GM19238 (cell line): Measurements from ENCODE around the gene PFKFB3.
A peak's percentile ranks its signal among the peaks of the same experiment; 100 is the strongest.
"Not testable (repeated sequence)": the region's sequence is repeated elsewhere in the genome, so short reads cannot be mapped to it uniquely, and the experiment has no call there.

Experiments
- DNase-seq: peaks from one replicate; pipeline ENCODE4 v3.0.0; 2011; ENCODE audit warnings: low spot score; ENCODE audit not compliant: insufficient read length

PFKFB3 gene

DNA sequence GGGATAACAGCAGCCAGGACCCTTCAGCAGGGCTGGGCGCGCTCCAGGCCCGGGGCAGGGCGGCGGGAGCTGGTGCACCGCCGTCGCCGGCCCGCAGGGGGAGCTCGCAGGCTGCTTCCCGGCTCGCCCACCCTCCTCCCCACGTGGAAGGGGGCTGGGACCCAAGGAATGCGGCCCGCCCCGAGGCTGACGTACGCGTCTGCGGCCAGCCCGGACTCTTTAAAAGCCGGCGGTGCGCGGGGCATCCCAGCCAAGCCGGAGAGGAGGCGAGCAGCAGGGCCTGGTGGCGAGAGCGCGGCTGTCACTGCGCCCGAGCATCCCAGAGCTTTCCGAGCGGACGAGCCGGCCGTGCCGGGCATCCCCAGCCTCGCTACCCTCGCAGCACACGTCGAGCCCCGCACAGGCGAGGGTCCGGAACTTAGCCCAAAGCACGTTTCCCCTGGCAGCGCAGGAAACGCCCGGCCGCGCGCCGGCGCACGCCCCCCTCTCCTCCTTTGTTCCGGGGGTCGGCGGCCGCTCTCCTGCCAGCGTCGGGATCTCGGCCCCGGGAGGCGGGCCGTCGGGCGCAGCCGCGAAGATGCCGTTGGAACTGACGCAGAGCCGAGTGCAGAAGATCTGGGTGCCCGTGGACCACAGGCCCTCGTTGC is at the start of gene PFKFB3:
PFKFB3 (plus strand) TSS at position 249 of the 647 bp plus-strand sequence; CDS start at position 578, 329 bp downstream.
- DNase-seq = peak; percentile 93

DNA sequence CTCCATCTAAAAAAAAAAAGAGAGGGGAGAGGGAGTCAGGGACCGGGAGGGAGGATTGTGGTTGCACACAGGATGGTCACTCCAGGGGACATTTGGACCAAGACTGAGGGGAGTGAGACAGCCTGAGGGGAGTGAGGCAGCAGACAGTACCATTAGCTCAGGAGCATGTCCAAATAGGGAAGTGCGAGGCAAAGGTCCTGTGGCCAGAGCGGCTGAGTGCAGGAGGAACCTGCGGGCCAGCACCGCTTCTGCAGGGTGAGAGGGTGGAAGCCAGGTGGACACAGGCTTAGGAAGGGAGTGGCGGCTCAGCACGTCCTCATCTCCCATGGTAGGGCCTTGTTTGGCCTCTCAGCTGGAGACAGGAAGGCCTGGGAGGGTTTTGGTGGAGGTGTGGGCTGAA is 48.9 kb upstream of the PFKFB3 start:
- DNase-seq = no peak

DNA sequence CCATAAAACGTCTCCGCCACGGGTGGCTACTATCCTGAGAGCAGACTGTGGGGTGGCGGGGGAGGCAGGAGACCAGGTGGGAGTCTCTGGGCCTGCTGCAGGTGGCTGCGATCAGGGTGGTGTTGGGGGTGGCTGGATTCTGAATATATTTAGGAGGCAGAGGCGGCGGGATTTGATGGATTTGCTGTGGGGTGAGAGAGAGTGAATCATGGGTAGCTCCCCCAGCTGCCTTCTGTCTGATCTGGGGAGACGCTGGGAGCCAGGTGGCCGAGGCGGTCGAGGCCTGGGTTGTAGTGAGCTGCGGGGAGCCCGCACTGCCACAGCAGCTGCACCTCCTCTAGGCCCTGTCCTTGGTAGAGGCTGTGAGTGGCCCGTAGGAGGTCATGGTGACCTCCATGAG is 48.2 kb upstream of the PFKFB3 start:
- no peak for DNase-seq

DNA sequence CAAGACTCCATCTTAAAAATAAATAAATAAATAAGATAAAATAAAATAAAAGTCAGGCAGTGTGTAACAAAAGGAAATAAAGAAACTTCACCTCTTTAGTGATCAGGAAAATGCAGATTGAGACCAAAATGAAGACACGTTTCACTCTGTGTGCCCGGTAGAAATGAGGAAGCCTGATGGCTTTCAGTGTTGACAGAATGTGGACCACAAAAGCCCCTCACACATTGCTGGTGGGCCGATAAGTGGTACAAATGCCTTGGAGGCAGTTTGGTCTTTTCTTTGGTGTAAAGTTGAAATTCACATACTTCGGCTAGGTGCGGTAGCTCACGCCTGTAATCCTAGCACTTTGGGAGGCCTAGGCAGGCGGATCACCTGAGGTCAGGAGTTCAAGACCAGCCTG is 44.5 kb upstream of the PFKFB3 start:
- no peak for DNase-seq

DNA sequence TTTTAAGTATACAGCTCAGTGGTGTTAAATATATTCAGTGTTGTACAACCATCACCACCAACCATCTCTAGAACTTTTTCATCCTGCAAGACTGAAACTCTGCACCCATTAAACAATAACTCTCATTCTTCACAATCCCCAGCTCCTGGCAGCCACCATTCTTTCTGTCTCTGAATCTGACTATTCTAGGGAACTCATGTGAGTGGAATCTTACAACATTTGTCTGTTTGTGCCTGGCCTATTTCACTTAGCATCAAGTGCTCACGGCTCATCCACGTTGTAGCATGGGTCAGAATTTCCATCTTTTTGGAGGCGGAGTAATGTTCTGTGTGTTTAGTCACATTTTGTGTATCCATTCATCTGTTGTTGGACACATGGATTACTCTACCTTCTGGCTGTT is 40.8 kb upstream of the PFKFB3 start:
- no peak for DNase-seq

DNA sequence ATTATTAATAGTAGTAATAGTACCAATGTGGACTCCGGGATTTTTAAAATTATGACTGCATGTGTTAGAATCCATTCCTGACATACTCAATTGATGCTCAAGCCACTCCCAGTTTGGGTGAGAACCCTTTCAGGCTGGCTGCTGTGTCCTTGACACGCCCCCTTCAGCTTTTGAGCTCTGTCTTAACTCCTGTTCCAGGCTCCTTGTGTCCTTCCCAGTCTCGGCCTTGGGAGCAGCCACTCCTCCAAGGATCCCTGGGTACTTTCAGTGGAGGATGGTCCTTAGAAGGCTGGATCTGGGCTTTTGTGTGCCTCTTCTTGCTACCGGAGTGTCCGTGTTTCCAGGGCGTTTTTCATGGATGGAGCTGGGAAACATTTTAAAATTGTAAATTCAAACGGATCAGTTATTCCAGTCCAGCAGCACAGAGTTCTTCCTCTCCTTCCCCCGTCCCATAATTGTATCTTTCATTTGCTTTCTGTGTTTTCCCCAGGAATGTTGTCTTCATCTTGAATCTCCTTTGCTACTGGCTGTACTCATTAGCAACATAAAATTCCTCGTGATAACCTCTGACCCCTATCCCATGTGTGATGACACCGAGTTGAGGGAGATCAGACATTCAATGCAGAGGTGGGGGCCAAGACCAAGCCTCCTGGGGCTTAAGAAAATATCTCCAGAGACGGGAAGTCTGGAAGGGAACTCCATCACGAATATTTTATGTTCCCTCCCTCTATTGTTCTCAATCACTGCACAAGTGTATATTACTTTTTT is 40.0 kb upstream of the PFKFB3 start:
- no peak for DNase-seq

DNA sequence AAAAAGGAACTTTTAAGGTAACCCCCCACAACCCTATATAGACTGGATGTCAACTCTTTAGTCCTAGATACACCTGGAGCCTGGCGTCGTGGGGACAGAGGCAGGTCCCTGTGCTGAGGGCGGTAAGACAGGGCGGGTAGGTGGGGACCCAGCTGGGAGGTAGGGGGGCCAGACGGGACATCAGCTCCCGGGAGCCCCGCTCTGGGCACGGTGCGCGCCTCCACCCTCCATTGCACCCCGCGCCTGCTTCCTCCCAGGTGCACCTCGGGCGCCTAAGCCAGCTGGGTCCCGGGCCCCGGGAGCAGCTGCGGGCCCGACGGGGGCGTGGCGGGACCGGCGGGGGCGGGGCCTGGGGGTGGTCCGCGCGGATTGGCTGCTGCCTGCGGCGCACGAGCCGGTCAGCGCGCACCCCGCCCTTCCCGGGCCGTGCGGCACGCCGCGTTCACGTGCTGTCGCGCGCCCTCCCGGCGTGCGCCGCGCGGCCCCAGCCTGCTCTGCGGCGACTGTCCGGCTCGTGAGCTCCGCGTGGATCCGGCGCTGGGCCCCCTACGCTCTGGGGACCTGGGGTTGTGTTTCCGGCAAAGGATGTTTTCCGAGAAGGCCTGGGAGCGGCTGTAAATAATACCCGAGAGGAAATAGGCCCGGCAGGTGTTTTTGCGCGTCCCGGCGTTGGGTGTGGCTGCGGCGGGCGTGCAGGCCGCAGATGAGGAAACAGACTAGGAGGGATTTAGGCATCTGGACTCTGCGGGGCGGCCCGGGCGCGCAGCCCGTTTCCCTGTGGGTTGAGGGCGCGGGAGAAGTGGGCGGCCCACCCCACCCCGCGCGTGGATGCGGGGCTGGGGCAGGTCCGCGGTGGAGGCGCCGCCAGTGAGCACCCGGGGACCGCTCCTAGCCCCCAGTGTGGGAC is 39.1 kb upstream of the PFKFB3 start:
- DNase-seq = peak; percentile 95

DNA sequence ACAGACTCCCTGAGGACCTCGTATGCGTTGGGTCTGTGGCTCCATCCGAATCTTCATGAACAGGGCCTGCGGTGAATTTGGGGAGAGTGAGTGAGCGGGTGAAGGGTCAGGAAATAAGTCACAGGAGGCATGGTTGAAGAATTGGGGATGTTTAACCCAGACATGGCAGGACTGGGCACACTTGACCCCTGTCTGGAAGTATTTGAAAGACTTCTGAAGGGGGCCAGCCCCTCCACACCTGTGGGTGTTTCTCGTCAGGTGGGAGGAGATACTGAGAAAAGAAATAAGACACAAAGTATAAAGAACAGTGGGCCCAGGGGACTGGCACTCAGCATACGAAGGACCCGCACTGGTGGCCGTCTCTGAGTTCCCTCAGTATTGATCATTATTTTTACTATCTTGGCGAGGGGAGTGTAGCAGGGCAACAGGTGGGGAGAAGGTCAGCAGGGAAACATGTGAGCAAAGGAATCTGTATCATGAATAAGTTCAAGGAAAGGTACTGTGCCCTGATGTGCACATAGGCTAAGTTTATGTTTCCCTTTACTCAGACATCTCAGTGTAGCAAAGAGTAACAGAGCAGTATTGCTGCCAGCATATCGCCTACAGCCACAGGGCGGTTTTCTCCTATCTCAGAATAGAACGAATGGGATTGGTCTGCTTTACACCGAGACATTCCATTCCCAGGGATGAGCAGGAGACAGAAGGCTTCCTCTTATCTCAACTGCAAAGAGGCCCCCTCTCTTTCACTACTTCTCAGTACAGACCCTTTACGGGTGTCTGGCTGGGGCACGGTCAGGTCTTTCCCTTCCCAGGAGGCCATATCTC is 38.2 kb upstream of the PFKFB3 start:
- DNase-seq = no peak

DNA sequence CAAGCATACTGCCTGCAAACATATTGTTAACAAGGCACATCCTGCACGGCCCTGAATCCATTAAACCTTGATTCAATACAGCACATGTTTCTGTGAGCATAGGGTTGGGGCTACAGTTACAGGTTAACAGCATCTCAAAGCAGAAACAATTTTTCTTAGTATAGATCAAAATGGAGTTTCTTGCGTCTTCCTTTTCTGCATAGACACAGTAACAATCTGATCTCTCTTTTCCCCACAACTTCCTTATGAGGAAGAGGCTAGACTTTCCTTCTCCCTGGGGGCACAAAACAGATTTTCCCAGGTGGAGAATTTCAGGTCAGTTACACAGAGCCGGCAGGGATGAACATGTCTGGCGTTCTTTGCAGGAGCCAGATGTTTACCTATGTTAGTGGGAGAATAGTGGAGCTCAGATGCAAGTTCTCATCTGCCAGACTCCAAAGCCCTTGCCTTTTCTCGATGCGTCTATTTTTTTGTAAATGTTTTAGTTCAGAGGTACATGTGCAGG is 37.5 kb upstream of the PFKFB3 start:
- DNase-seq = no peak

DNA sequence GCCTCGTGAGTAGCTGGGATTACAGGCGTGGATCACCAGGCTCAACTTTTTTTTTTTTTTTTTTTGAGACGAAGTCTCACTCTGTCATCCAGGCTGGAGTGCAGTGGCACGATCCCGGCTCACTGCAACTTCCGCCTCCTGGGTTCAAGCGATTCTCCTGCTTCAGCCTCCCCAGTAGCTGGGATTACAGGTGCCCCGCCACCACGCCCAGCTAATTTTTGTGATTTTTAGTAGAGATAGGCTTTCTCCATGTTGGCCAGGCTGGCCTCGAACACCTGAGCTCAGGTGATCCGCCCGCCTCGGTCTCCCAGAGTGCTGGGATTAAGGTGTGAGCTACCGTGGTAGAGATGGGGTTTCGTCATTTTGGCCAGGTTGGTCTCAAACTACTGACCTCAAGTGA is 36.8 kb upstream of the PFKFB3 start:
- DNase-seq = not testable (repeated sequence)

DNA sequence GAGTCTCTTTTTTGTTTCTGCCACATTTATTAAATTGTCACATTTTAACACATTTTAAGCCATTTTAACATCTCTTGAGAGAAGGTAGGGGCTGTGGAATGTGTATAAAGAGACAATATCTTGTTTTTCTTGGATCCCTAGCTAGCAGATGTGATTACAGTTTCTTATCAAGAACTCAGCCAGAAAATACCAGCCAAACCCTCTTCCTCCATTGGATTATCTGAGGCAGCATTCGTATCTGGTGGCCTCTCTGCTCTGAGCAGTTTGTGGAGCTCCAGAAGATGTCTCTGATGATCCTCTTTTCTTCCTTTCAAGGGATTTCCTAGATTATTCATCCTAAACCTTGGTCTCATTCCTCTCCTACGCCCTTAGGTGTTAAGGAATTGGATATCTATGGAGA is 35.3 kb upstream of the PFKFB3 start:
- no peak for DNase-seq

DNA sequence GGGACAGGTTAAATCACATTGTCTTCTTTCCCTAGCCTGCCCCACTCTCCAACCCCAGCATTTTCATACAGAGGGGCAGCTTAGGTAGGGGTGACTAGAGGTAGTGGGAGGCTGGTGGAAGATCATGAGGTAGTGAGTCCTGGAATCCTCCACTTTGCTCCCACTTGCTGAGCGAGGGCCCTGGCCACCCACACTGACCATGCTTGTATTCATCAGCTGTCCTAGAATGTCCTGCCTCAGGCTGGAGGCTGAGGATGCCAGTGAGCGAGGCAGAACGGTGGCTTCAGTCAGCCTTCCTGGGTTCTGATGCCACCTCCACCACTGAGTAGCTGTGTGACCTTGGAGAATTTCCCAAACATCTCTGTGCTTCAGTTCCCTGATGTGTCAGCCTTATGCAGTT is 34.6 kb upstream of the PFKFB3 start:
- no peak for DNase-seq

DNA sequence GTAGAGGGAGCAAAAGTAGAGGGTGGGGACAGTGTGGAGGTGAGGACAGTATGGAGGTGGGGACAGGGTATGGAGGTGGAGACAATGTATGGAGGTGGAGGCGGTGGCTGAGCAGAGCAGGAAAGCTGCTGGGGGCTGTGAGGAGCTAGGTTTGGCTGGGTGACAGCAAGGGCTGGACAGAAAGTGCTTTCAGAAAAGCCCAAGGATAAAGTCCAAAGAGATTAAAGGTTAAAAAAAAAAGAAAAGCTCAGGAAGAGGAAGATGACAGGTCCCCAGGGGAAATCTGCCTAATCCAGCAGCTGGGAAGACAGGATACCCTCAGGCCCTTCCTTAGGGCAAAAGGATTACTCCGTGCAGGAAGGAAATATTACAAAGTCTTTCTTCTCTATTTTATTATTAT is 32.1 kb upstream of the PFKFB3 start:
- DNase-seq = no peak

DNA sequence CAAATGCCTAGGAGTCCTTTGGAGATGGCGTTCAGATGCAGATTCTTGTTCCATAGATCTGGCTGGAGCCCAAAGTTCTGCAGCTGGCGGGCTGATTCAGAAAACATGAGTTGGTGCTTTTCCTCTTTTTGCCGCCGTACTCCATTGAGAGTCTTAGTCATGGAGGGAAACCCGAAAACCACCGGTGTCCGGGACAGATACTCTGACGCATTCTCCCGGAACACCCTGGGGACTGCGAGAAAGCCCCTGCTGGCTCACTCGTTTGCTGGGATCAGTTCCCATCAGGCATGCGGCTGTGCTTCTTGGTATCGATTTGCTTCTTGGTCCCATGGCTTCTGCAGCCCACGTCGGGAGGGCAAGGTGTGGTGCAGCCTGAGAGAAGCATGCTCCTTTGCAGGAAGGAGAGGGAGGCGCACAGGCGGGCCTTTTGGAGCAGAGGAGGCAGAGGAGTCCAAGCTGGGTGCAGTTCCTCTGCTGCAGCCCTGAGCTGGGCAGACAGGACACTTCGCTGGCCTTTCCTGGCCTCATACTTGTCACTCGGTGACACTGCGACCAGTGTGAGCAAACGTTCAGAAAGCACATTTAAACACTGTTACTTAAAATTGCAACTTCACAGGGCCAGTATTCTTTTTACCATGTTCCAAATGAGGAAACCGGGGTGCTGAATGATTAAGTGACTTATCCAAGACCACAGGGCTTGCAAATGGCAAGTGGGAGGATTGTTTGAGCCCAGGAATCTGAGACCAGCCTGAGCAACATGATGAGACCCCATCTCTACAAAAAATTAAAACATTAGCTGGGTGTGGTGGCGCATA is 30.6 kb upstream of the PFKFB3 start:
- no peak for DNase-seq

DNA sequence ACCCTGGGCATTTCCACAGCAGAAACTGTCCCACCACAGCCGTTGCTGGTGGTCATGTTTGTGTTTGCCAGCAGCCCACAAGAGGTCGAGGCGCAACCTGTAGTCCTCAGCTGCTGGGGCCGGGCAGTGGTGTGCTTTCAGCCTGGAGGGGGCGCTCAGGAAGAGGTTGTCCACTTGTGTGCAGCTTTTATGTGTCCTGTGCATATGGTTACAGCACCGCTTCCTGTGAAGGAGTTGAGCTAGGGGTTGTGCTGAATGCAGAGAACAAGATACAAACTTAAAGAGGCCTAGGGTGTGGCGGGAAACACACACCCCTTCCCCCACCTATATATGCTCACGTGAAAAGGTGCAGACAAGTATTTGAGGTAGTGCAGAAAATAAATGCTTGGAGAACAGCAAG is 29.5 kb upstream of the PFKFB3 start:
- DNase-seq = no peak

DNA sequence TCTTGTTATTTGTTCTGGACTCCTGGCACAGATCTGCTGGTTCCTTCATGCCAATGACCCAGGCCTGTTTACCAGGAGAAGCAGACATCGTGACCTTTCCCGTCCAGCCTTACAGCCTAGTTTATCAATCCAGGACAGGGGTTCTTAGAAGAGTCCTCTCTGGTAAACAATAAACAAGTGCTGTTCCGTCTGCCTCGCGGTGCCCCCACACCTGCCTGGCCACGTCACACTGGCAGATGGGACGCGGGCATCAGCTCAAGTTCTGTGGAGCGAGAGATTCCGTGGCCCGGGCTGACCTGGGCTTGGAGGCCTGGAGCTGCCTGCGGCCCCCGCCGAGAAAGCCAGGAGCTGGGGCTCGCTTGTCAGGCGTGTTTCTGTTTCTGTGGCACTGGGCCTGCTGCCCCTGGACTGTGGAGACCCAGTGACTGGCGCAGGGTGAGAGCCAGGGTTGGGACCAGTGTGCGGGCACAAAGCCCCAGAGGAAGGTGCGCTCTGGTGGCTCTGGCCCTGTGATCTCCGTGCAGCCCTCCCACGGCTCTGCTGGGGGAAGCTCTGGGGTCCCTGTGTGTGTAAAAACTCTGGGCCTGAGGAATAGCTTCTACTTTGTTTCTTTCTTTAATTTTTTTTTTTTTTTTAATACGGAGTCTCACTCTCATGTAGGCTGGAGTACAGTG is 28.4 kb upstream of the PFKFB3 start:
- no peak for DNase-seq

DNA sequence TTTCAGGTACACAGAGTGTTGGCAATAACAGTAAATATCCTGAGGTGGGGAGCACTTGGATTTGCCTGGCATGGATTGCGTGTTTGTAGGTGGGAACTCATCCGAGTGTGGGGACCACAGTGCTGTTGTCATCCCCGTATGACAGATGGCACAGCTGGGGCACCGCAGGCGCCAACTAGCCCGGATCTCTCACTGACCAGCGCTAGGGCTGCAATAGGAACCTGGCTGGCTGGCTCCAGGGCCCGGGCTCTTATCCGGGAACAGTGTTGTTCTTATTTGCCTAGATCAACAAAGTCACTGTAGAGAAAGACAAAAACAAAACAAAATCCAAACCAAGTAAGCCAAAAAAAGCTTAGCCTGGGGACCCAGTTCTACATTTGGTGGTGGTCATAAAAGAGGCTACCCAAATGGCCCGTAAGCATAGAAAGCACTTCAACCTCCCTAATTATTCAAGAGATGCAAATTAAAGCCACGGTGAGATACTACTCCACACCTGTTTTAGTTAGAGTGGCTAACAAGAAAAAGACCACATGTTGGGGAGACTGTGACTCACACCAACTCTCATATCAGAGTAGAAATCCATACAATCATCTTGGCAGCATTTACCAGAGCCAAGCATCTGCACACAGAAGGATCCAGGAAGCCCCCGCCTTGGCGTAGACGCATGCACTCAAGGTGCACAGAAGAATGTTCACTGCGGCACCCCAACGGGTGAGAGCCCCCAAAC is 27.2 kb upstream of the PFKFB3 start:
- DNase-seq = no peak

DNA sequence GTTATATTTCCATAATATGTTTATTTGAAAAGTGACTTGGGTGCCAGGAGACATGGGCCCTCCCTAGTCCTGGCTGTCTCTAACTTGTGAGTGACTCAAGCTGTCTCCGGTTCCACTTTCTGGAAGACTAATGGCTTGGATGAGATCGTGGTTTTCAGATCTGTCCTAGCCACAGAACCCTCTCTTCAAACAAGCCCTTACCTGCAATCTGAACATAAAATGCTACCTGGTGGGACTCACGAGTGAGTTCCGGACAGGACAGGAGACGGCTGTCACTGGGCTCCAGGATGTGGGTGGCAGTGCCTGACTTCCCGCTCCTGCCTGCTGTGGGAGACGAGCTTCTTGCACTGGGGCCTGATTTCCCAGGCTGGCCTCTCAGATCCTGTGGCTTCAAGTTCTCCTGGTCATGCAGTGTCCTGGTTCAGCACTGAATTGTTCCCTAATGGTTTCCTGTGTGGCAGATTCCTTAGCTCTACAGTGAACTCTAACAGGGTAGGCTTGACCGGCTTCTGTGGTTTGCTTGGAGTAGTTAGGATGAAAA is 26.0 kb upstream of the PFKFB3 start:
- no peak for DNase-seq

DNA sequence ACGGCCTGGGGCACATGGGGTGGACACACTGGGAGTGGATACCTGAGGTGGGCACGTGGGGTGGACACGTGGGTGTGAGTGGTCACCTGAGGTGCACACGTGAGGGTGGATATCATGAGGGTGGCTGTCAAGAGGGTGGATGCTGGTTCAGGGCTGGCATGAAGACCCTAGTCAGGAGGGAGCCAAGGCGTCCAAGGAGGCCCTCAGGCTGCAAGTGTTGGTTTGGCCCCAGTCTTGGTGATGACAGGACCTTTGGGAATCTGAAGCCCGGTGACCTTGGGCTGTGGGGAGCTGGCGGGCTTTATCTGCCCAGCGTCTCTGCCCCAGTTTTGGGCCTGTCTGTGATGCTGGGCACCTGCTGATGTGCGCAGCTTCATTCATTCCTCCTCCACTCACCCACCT is 24.9 kb upstream of the PFKFB3 start:
- DNase-seq = no peak
